ENCODE results near the gene OSBPL3. TPM values are rescaled to one million over a fixed set of nuclear protein-coding genes. Genes with fewer than 3 reads are reported as not detected.

Gene OSBPL3
- total RNA-seq, 1 experiment from 2014 or later: 45.1 TPM

DNA sequence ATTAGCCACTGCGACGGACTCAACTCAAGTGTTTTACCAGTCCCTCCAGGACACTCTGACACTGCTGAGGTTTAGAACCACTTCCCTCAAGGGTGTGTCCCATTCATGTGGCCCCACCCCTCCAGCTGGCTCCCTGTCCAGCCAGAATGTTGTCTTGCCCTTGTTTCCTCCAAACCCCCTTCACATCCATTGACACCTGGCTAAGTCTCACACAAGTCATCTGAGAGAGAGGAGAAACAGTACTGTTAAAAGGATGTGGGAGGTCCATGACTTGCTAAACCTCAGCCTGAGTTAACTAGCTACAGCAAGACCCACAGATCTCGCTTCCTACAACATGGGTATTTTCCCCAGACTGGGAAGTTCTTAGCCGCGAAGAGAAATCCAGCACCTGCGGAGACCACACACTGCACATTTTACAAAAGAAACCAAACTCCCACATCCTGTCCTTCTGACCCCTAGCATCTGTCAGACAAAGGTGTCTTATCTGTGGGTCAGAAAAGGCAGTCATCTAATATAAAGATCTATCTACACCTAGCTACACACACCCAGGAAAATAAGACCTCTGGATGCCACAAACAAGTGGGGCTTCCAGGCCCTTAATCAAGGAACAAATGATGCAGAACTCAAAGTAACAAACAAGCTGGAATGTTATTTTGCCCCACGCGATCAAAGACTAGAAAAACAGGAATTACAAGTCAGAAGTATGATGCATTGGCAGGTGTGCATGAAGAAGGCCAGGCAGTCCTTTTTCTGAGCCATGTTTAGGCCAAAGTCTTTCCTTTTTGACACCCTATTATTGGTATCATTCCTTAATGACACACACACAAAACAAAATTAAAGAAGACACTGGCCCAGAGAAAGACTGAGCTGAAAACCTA is 13.9 kb downstream of the OSBPL3 start:
- ChIA-PET CTCF (interaction anchor here (0.9 kb wide), 1 partner anchor 13 kb away, joined by 3 read pairs; no protein-coding TSS in a partner anchor), POLR2A (interaction anchor here (0.9 kb wide), 1 partner anchor 15 kb away, joined by 3 read pairs; no protein-coding TSS in a partner anchor)
- no TSS peak for BruUV-seq (replicated peaks)
- peaks cover 49% of the 10 kb centered on the region for H3K4me1 Mint-ChIP-seq (ENCODE audit: low read depth, unreplicated experiment)
- H3K36me3 Mint-ChIP-seq (ENCODE audit: insufficient read depth, unreplicated experiment): peaks cover 6% of the 10 kb centered on the region
- intact Hi-C loops (cut with micrococcal nuclease; ENCODE audit: unreplicated experiment): no loop called here
- H3K36me3 ChIP-seq (ENCODE audit: control insufficient read depth, insufficient read depth, low read length): no peaks in the 10 kb centered on the region
- TF ChIP-seq, protein P1, sequence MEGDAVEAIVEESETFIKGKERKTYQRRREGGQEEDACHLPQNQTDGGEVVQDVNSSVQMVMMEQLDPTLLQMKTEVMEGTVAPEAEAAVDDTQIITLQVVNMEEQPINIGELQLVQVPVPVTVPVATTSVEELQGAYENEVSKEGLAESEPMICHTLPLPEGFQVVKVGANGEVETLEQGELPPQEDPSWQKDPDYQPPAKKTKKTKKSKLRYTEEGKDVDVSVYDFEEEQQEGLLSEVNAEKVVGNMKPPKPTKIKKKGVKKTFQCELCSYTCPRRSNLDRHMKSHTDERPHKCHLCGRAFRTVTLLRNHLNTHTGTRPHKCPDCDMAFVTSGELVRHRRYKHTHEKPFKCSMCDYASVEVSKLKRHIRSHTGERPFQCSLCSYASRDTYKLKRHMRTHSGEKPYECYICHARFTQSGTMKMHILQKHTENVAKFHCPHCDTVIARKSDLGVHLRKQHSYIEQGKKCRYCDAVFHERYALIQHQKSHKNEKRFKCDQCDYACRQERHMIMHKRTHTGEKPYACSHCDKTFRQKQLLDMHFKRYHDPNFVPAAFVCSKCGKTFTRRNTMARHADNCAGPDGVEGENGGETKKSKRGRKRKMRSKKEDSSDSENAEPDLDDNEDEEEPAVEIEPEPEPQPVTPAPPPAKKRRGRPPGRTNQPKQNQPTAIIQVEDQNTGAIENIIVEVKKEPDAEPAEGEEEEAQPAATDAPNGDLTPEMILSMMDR (IDR thresholded peaks at IDR 0.05; ENCODE audit: insufficient read depth in 1 of 2, low read depth in 1 of 2, low read length in 1 of 2, severe bottlenecking in 1 of 2, unreplicated experiment in 1 of 2): no peak
- no peak overlapping the region for H3K4me3 ChIP-seq (ENCODE audit: low read depth, low read length)
- peak overlapping the region; percentile 86 for H3K27ac Mint-ChIP-seq (ENCODE audit: unreplicated experiment)
- H3K9me3 ChIP-seq: no peaks in the 10 kb centered on the region
- H3K9me3 Mint-ChIP-seq (ENCODE audit: unreplicated experiment): no peaks in the 10 kb centered on the region
- no peaks in the 10 kb centered on the region for H3K27me3 Mint-ChIP-seq (ENCODE audit: insufficient read depth, unreplicated experiment)
- DNase-seq: peak; percentile 51 to 53
- no peaks in the 10 kb centered on the region for H3K27me3 ChIP-seq (replicated peaks; ENCODE audit: control insufficient read depth, insufficient read depth, low read length)
- peak overlapping the region; percentile 57 for H3K4me3 Mint-ChIP-seq (ENCODE audit: unreplicated experiment)
- H3K4me1 ChIP-seq: peaks cover 33% of the 10 kb centered on the region

DNA sequence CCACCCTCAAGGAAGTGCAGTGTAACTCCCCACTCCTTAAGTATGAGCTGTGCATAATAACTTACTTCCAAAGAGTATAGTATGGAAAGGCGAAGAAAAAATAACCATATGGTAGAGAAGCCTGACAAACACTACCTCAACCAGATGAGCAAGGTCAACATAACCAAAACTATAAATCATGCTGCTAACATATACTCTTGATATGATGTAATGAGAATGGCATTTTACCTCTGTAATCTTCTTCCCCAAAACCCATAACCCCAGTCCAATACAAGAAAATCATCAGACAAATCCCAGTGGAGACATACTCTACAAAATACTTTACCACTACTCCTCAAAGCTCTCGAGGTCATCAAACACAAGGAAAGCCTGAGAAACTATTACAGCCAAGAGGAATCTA is 15.8 kb downstream of the OSBPL3 start:
- H3K4me3 ChIP-seq (ENCODE audit: low read depth, low read length): no peak overlapping the region
- no peaks in the 10 kb centered on the region for H3K9me3 ChIP-seq
- H3K4me1 ChIP-seq: peaks cover 25% of the 10 kb centered on the region
- peaks cover 37% of the 10 kb centered on the region for H3K4me1 Mint-ChIP-seq (ENCODE audit: low read depth, unreplicated experiment)
- H3K36me3 Mint-ChIP-seq (ENCODE audit: insufficient read depth, unreplicated experiment): peaks cover 6% of the 10 kb centered on the region
- no peaks in the 10 kb centered on the region for H3K36me3 ChIP-seq (ENCODE audit: control insufficient read depth, insufficient read depth, low read length)
- DNase-seq: no peak
- H3K9me3 Mint-ChIP-seq (ENCODE audit: unreplicated experiment): no peaks in the 10 kb centered on the region
- POLR2A ChIA-PET: no interaction called here
- no peak overlapping the region for H3K27ac Mint-ChIP-seq (ENCODE audit: unreplicated experiment)
- H3K27me3 Mint-ChIP-seq (ENCODE audit: insufficient read depth, unreplicated experiment): no peaks in the 10 kb centered on the region
- no TSS peak for BruUV-seq (replicated peaks)
- H3K27me3 ChIP-seq (replicated peaks; ENCODE audit: control insufficient read depth, insufficient read depth, low read length): no peaks in the 10 kb centered on the region
- no peak overlapping the region for H3K4me3 Mint-ChIP-seq (ENCODE audit: unreplicated experiment)
- CTCF ChIA-PET: no interaction called here
- intact Hi-C loops (cut with micrococcal nuclease; ENCODE audit: unreplicated experiment): no loop called here
- TF ChIP-seq, protein P1 (IDR thresholded peaks at IDR 0.05; ENCODE audit: insufficient read depth in 1 of 2, low read depth in 1 of 2, low read length in 1 of 2, severe bottlenecking in 1 of 2, unreplicated experiment in 1 of 2): no peak

DNA sequence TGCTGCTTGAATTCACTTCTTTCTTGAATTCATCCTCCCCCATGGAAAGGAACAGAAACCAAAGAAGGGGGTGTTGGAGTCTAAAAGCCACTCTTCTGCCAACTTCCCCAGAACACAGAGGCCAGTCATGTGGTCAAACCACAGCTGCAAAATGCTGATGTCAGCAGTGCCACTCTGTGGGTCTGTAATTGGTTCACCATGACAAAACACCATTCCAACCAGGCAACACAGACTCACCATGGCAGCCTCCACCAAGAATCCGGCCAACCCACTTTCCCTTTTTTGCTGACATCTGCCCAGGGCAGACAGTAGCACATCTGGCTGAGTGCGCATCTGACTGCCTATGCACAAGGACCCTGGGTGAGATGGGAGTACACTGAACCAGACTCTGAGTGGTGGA is 16.8 kb downstream of the OSBPL3 start:
- TF ChIP-seq, protein P1 (IDR thresholded peaks at IDR 0.05; ENCODE audit: insufficient read depth in 1 of 2, low read depth in 1 of 2, low read length in 1 of 2, severe bottlenecking in 1 of 2, unreplicated experiment in 1 of 2): no peak
- Histone ChIP-seq H3K4me1 (peaks cover 25% of the 10 kb centered on the region), H3K9me3 (no peaks in the 10 kb centered on the region), H3K36me3 (ENCODE audit: control insufficient read depth, insufficient read depth, low read length) (no peaks in the 10 kb centered on the region), H3K27me3 (replicated peaks; ENCODE audit: control insufficient read depth, insufficient read depth, low read length) (no peaks in the 10 kb centered on the region), H3K4me3 (ENCODE audit: low read depth, low read length) (no peak overlapping the region)
- no TSS peak for BruUV-seq (replicated peaks)
- Mint-ChIP-seq H3K36me3 (ENCODE audit: insufficient read depth, unreplicated experiment) (peaks cover 6% of the 10 kb centered on the region), H3K9me3 (ENCODE audit: unreplicated experiment) (no peaks in the 10 kb centered on the region), H3K27ac (ENCODE audit: unreplicated experiment) (no peak overlapping the region), H3K4me3 (ENCODE audit: unreplicated experiment) (no peak overlapping the region), H3K4me1 (ENCODE audit: low read depth, unreplicated experiment) (peaks cover 40% of the 10 kb centered on the region), H3K27me3 (ENCODE audit: insufficient read depth, unreplicated experiment) (no peaks in the 10 kb centered on the region)
- no peak for DNase-seq
- intact Hi-C loops (cut with micrococcal nuclease; ENCODE audit: unreplicated experiment): no loop called here
- POLR2A ChIA-PET: no interaction called here
- CTCF ChIA-PET: no interaction called here
